ENCODE data around the gene IGF2R. TPM values are rescaled to one million over a fixed set of nuclear protein-coding genes. Genes with fewer than 3 reads are reported as not detected.
"Not testable (repeated sequence)": the region's sequence is repeated elsewhere in the genome, so short reads cannot be mapped to it uniquely, and the experiment has no call there.

IGF2R gene
- total and polyA plus RNA-seq, 2 donors from 2014 or later: 23.7 to 88.6 TPM

- Histone ChIP-seq H3K27me3 (ENCODE audit: control insufficient read depth, insufficient read depth, low read length) (no peaks in the 10 kb centered on the region), H3K4me3 (ENCODE audit: low read length in 3 of 3) (no peak overlapping the region), H3K27ac (ENCODE audit: low read depth in 2 of 2, low read length in 2 of 2) (no peak overlapping the region), H3K9me3 (ENCODE audit: control insufficient read depth in 2 of 3, insufficient read depth in 1 of 3, low read length in 3 of 3) (no peaks in the 10 kb centered on the region), H3K4me1 (ENCODE audit: control insufficient read depth in 2 of 3, insufficient read depth in 2 of 3, low read depth in 1 of 3, low read length in 3 of 3) (peaks cover 0 to under 1% (median 0%) of the 10 kb centered on the region in 3 donors), H3K9ac (ENCODE audit: low read length in 3 of 3) (no peak overlapping the region), H3K36me3 (ENCODE audit: control insufficient read depth in 2 of 3, insufficient read depth in 3 of 3, low read length in 3 of 3) (peaks cover 2 to 5% (median 4%) of the 10 kb centered on the region in 3 donors)
- no peak for TF ChIP-seq CTCF (IDR thresholded peaks at IDR 0.05; ENCODE audit: borderline replicate concordance, extremely low read depth, insufficient read depth)
- DNase-seq (no peak), FAIRE-seq (no peak)
- intact Hi-C loops (cut with DNase I): no loop called here
Measured at GRCh38 chr6:160112628-160113299, 143.9 kb downstream of the IGF2R start.

- H3K9ac ChIP-seq (ENCODE audit: low read length in 3 of 3); H3K4me1 ChIP-seq (ENCODE audit: control insufficient read depth in 2 of 3, insufficient read depth in 2 of 3, low read depth in 1 of 3, low read length in 3 of 3); intact Hi-C loops (cut with DNase I); H3K27me3 ChIP-seq (ENCODE audit: control insufficient read depth, insufficient read depth, low read length); H3K36me3 ChIP-seq (ENCODE audit: control insufficient read depth in 2 of 3, insufficient read depth in 3 of 3, low read length in 3 of 3); FAIRE-seq; H3K4me3 ChIP-seq (ENCODE audit: low read length in 3 of 3); H3K27ac ChIP-seq (ENCODE audit: low read depth in 2 of 2, low read length in 2 of 2); DNase-seq; H3K9me3 ChIP-seq (ENCODE audit: control insufficient read depth in 2 of 3, insufficient read depth in 1 of 3, low read length in 3 of 3): not testable (repeated sequence)
Measured at GRCh38 chr6:160114536-160114935, 145.7 kb downstream of the IGF2R start.

GRCh38 chr6:160115421-160115820 is 146.5 kb downstream of the IGF2R start:
- H3K9me3 ChIP-seq (ENCODE audit: control insufficient read depth in 2 of 3, insufficient read depth in 1 of 3, low read length in 3 of 3): no peaks in the 10 kb centered on the region
- H3K9ac ChIP-seq (ENCODE audit: low read length in 3 of 3): no peak overlapping the region
- intact Hi-C loops (cut with DNase I): no loop called here
- H3K4me3 ChIP-seq (ENCODE audit: low read length in 3 of 3): no peak overlapping the region
- no peak for DNase-seq
- H3K4me1 ChIP-seq (ENCODE audit: control insufficient read depth in 2 of 3, insufficient read depth in 2 of 3, low read depth in 1 of 3, low read length in 3 of 3): peaks cover 0 to 12% (median 0%) of the 10 kb centered on the region in 3 donors
- no peak overlapping the region for H3K27ac ChIP-seq (ENCODE audit: low read depth in 2 of 2, low read length in 2 of 2)
- no peak for TF ChIP-seq CTCF (IDR thresholded peaks at IDR 0.05; ENCODE audit: borderline replicate concordance, extremely low read depth, insufficient read depth)
- no peaks in the 10 kb centered on the region for H3K27me3 ChIP-seq (ENCODE audit: control insufficient read depth, insufficient read depth, low read length)
- FAIRE-seq: no peak
- peaks cover 0 to 5% (median 5%) of the 10 kb centered on the region in 3 donors for H3K36me3 ChIP-seq (ENCODE audit: control insufficient read depth in 2 of 3, insufficient read depth in 3 of 3, low read length in 3 of 3)

- Histone ChIP-seq H3K4me3 (ENCODE audit: low read length in 3 of 3) (no peak overlapping the region), H3K9ac (ENCODE audit: low read length in 3 of 3) (no peak overlapping the region), H3K4me1 (ENCODE audit: control insufficient read depth in 2 of 3, insufficient read depth in 2 of 3, low read depth in 1 of 3, low read length in 3 of 3) (peaks cover 0 to 13% (median 0%) of the 10 kb centered on the region in 3 donors), H3K27ac (ENCODE audit: low read depth in 2 of 2, low read length in 2 of 2) (no peak overlapping the region), H3K27me3 (ENCODE audit: control insufficient read depth, insufficient read depth, low read length) (no peaks in the 10 kb centered on the region), H3K9me3 (ENCODE audit: control insufficient read depth in 2 of 3, insufficient read depth in 1 of 3, low read length in 3 of 3) (no peaks in the 10 kb centered on the region), H3K36me3 (ENCODE audit: control insufficient read depth in 2 of 3, insufficient read depth in 3 of 3, low read length in 3 of 3) (peaks cover 0 to 5% (median 5%) of the 10 kb centered on the region in 3 donors)
- intact Hi-C loops (cut with DNase I): no loop called here
- FAIRE-seq: no peak
- no peak for DNase-seq
- no peak for TF ChIP-seq CTCF (IDR thresholded peaks at IDR 0.05; ENCODE audit: borderline replicate concordance, extremely low read depth, insufficient read depth)
Measured at GRCh38 chr6:160116411-160116810, 147.5 kb downstream of the IGF2R start.

Measured in kidney (tissue), 14 donors.